Thyroid gland (tissue), 4 donors: ENCODE data around the gene NHLRC4. TPM values are rescaled to one million over a fixed set of nuclear protein-coding genes. Genes with fewer than 3 reads are reported as not detected.

Source experiments
- DNase-seq, 2 donors: peaks; one replicate each; pipeline ENCODE4 v3.0.0-alpha.2; 2019
- H3K27ac ChIP-seq, 3 donors: fragments of 200-600 bp; sonication (generic); 1 replicate in 2 of 3; 2 replicates in 1 of 3; pipeline ENCODE4 v1.5.1; 2016 to 2019; ENCODE audit warnings: mild to moderate bottlenecking in 1 of 3, moderate library complexity in 1 of 3
- H3K27me3 ChIP-seq: fragments of 200-600 bp; sonication (generic); one replicate; pipeline ENCODE4 v1.5.1; 2019
- H3K36me3 ChIP-seq, 2 donors: fragments of 200-600 bp; sonication (generic); one replicate each; pipeline ENCODE4 v1.5.1; 2016 to 2019
- H3K4me1 ChIP-seq, 2 donors: fragments of 200-600 bp; sonication (generic); one replicate each; pipeline ENCODE4 v1.5.1; 2017 to 2019
- H3K4me3 ChIP-seq, 3 donors: fragments of 200-600 bp; sonication (generic); replicated peaks in 1 of 3; 1 replicate in 2 of 3; 2 replicates in 1 of 3; pipeline ENCODE4 v1.5.1; 2016; ENCODE audit warnings: mild to moderate bottlenecking in 1 of 3
- H3K9me3 ChIP-seq: fragments of 200-600 bp; sonication (generic); one replicate; pipeline ENCODE4 v1.5.1; 2017
- CTCF ChIP-seq, 6 experiments: fragments of 200-600 bp in 3 of 6; fragments of 450-650 bp in 3 of 6; sonication (generic) in 3 of 6; IDR thresholded peaks; one replicate each; pipeline ENCODE4 v1.5.1; 2016 to 2019; ENCODE audit warnings: antibody characterized with exemption in 6 of 6, mild to moderate bottlenecking in 2 of 6, inconsistent platforms in 1 of 6, moderate library complexity in 1 of 6
- POLR2A ChIP-seq, 2 donors: fragments of 450-650 bp; IDR thresholded peaks; one replicate each; pipeline ENCODE4 v1.6.1; 2017; ENCODE audit warnings: antibody characterized with exemption in 2 of 2, mild to moderate bottlenecking in 2 of 2, moderate library complexity in 1 of 2
- WGBS, 2 donors: methylation state at CpG; one replicate each; pipeline ENCODE4 v1.1.5; 2017; 5-methylcytosine and 5-hydroxymethylcytosine counted together
- intact Hi-C: fragments of 100-400 bp; cut with DNase I; formaldehyde crosslinking; loops from one replicate; pipeline ENCODE4 v1.15.1; 2023
- total RNA-seq, 4 donors: library from RNA; depleted of rRNA; stranded (reverse); fragments of >200 nt; gene quantifications; one replicate each; pipeline ENCODE4 v1.2.3, GENCODE V29; 2016

Gene NHLRC4
- total RNA-seq, 4 donors from 2014 or later: 0.63 to 0.81 (median 0.67) TPM; not detected in 1

GRCh38 chr16:598823-599739 is 32.3 kb downstream of the NHLRC4 start:
- TF ChIP-seq POLR2A (IDR thresholded peaks at IDR 0.05) (no peak), CTCF (IDR thresholded peaks at IDR 0.05) (no peak)
- H3K27me3 ChIP-seq: no peaks in the 10 kb centered on the region
- no peak overlapping the region for H3K27ac ChIP-seq
- H3K4me3 ChIP-seq: no peak overlapping the region
- DNase-seq: no peak
- H3K9me3 ChIP-seq: no peaks in the 10 kb centered on the region
- no peaks in the 10 kb centered on the region for H3K36me3 ChIP-seq
- peaks cover 4 to 11% of the 10 kb centered on the region in 2 donors for H3K4me1 ChIP-seq
- intact Hi-C loops: no loop called here
- 95 to 98% methylated on average over 28 to 37 of the region's 43 CpGs for WGBS, 2 donors

GRCh38 chr16:600781-601180 is 34.0 kb downstream of the NHLRC4 start:
- TF ChIP-seq CTCF (IDR thresholded peaks at IDR 0.05): no peak
- TF ChIP-seq POLR2A (IDR thresholded peaks at IDR 0.05): no peak
- 75 to 76% methylated on average over 7 of the region's 7 CpGs for WGBS, 2 donors
- Histone ChIP-seq H3K4me3 (no peak overlapping the region), H3K27ac (no peak overlapping the region), H3K9me3 (no peaks in the 10 kb centered on the region), H3K4me1 (no peaks in the 10 kb centered on the region), H3K27me3 (no peaks in the 10 kb centered on the region), H3K36me3 (no peaks in the 10 kb centered on the region)
- intact Hi-C loops: no loop called here
- DNase-seq: no peak

DNA sequence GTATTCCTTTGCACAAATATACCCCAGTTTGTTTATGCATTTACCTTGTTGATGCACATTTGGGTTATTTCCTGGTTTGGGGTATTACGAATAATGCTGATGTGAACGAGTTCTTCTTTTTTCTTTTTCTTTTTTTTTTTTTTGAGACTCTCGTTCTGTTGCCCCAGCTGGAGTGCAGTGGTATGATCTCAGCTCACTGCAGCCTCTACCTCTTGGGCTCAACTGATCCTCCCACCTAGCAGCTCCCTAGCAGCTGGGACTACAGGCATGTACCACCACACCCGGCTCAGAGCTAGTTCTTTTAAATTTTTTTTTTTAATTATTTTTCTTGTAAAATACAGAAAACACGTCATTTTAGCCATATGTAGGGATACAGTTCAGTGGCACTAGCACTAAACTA is 37.1 kb downstream of the NHLRC4 start:
- no peaks in the 10 kb centered on the region for H3K27me3 ChIP-seq
- intact Hi-C loops: no loop called here
- DNase-seq: no peak
- no peaks in the 10 kb centered on the region for H3K9me3 ChIP-seq
- TF ChIP-seq POLR2A (IDR thresholded peaks at IDR 0.05) (no peak), CTCF (IDR thresholded peaks at IDR 0.05) (no peak)
- no peaks in the 10 kb centered on the region for H3K4me1 ChIP-seq
- no peak overlapping the region for H3K27ac ChIP-seq
- no peaks in the 10 kb centered on the region for H3K36me3 ChIP-seq
- whole genome bisulfite sequencing, 2 donors: 85 to 93% methylated on average over 5 of the region's 5 CpGs
- H3K4me3 ChIP-seq: no peak overlapping the region

DNA sequence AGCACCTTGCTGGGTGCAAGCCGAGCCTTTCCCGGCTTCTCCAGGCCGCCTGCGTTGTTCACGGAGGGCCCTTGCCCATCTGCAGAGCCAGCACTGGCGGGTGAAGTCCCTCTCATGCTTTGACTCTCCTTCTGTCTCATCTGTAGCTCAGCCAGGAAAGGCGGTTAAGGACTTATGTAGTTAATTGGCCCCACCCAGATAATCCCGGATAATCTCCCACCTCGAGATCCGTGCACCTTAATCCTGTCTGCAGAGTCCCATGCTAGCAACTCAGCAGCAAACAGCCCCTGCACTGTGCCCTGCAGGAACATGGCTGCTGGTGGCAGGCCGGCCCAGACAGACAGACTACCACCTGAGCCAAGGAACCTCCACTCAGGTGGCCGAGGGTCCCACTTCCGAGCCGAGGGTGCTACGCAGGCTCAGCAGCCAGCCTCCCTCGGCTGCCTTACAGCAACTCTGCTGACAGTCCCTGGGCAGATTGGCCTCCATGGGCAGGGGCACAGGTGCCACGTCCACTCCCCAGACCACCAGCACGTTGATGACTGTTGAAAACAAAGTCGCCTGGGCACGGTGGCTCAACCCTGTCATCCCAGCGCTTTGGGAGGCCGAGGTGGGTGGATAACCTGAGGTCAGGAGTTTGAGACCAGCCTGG is 40.0 kb downstream of the NHLRC4 start:
- WGBS, 2 donors: 95 to 96% methylated on average over 11 to 22 of the region's 22 CpGs
- Histone ChIP-seq H3K36me3 (no peaks in the 10 kb centered on the region), H3K27me3 (no peaks in the 10 kb centered on the region), H3K9me3 (no peaks in the 10 kb centered on the region), H3K4me1 (peaks cover 0 to 8% of the 10 kb centered on the region in 2 donors), H3K4me3 (no peak overlapping the region), H3K27ac (no peak overlapping the region)
- TF ChIP-seq POLR2A (IDR thresholded peaks at IDR 0.05): no peak
- no peak for TF ChIP-seq CTCF (IDR thresholded peaks at IDR 0.05)
- DNase-seq: no peak
- intact Hi-C loops: no loop called here

- Histone ChIP-seq H3K27ac (no peak overlapping the region), H3K9me3 (no peaks in the 10 kb centered on the region), H3K36me3 (no peaks in the 10 kb centered on the region), H3K27me3 (no peaks in the 10 kb centered on the region), H3K4me3 (no peak overlapping the region), H3K4me1 (peaks cover 0 to 8% of the 10 kb centered on the region in 2 donors)
- no peak for DNase-seq
- intact Hi-C loops: no loop called here
- WGBS, 2 donors: 79 to 84% methylated on average over 10 of the region's 10 CpGs
- TF ChIP-seq POLR2A (IDR thresholded peaks at IDR 0.05): no peak
- no peak for TF ChIP-seq CTCF (IDR thresholded peaks at IDR 0.05)
Measured at GRCh38 chr16:608019-608418, 41.2 kb downstream of the NHLRC4 start.
